Calu3 (cell line): ENCODE data around the gene VTCN1. TPM values are rescaled to one million over a fixed set of nuclear protein-coding genes. Genes with fewer than 3 reads are reported as not detected.
"Not testable (repeated sequence)": the region's sequence is repeated elsewhere in the genome, so short reads cannot be mapped to it uniquely, and the experiment has no call there.

Source experiments
- BruUV-seq: library from RNA; stranded (reverse); fragments of 400-500 nt; replicated peaks from 2 replicates; lab custom pipeline; 2021; lab: Mats Ljungman, UMichigan
- CTCF ChIA-PET: fragments of 300-600 bp; sonication (Branson Sonifier 250); formaldehyde crosslinking; loops from one replicate; lab custom pipeline; 2022; ENCODE audit warnings: antibody characterized with exemption; lab: Charles Lee
- DNase-seq: peaks from one replicate; pipeline ENCODE4 v3.0.0; 2022
- H3K27ac Mint-ChIP-seq: one replicate; pipeline ENCODE4 v1.8.0; 2022; ENCODE audit warnings: mixed read lengths; ENCODE audit not compliant: unreplicated experiment
- H3K27me3 Mint-ChIP-seq: one replicate; pipeline ENCODE4 v1.8.0; 2022; ENCODE audit warnings: mixed read lengths; ENCODE audit not compliant: unreplicated experiment
- H3K36me3 Mint-ChIP-seq: one replicate; pipeline ENCODE4 v1.8.0; 2022; ENCODE audit warnings: mild to moderate bottlenecking, moderate library complexity, mixed read lengths; ENCODE audit not compliant: insufficient read depth, unreplicated experiment
- H3K4me1 Mint-ChIP-seq: one replicate; pipeline ENCODE4 v1.8.0; 2022; ENCODE audit warnings: mild to moderate bottlenecking, low read depth, mixed read lengths; ENCODE audit not compliant: unreplicated experiment
- H3K4me3 Mint-ChIP-seq: one replicate; pipeline ENCODE4 v1.8.0; 2022; ENCODE audit warnings: mild to moderate bottlenecking, low read depth, moderate library complexity, mixed read lengths; ENCODE audit not compliant: unreplicated experiment
- H3K9me3 Mint-ChIP-seq: one replicate; pipeline ENCODE4 v1.8.0; 2022; ENCODE audit warnings: low read depth, mixed read lengths; ENCODE audit not compliant: unreplicated experiment
- intact Hi-C: fragments of 100-400 bp; cut with micrococcal nuclease; formaldehyde crosslinking; loops from one replicate; pipeline ENCODE4 v1.10.0; 2022; ENCODE audit not compliant: unreplicated experiment
- total RNA-seq: library from RNA; stranded (reverse); gene quantifications from 2 replicates; pipeline ENCODE4 v1.2.3, GENCODE V29; 2022
- TF ChIP-seq, protein P1 (sequence below): fragments of 200-600 bp; IDR thresholded peaks from one replicate; pipeline ENCODE4 v1.8.0; 2022; ENCODE audit warnings: antibody characterized with exemption; ENCODE audit not compliant: unreplicated experiment

VTCN1 gene
- total RNA-seq, 1 experiment from 2014 or later: 39.1 TPM

DNA sequence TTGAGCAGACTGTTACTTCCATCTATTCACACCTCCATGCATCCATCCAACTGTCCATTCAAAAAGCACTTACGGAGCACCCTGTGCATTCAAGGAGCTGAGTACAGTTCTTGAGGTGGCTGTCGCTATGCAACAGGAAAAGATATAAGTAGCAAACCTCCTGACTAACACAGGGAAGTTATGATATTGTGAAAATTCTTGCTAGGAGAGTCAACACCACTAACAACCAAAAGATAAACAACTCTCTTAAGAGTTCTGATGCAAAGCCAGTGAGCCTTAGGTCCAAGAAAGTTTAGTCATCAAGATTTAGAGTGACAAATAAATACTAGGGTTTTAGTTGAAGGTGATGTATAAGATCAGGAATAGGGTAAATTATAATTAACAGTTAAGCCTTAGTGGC, 44.7 kb downstream of the VTCN1 start:
- Mint-ChIP-seq H3K4me3 (no peak overlapping the region), H3K4me1 (peaks cover 31% of the 10 kb centered on the region), H3K27ac (no peak overlapping the region), H3K27me3 (no peaks in the 10 kb centered on the region), H3K36me3 (peaks cover 5% of the 10 kb centered on the region), H3K9me3 (peaks cover 2% of the 10 kb centered on the region)
- TF ChIP-seq, protein P1, sequence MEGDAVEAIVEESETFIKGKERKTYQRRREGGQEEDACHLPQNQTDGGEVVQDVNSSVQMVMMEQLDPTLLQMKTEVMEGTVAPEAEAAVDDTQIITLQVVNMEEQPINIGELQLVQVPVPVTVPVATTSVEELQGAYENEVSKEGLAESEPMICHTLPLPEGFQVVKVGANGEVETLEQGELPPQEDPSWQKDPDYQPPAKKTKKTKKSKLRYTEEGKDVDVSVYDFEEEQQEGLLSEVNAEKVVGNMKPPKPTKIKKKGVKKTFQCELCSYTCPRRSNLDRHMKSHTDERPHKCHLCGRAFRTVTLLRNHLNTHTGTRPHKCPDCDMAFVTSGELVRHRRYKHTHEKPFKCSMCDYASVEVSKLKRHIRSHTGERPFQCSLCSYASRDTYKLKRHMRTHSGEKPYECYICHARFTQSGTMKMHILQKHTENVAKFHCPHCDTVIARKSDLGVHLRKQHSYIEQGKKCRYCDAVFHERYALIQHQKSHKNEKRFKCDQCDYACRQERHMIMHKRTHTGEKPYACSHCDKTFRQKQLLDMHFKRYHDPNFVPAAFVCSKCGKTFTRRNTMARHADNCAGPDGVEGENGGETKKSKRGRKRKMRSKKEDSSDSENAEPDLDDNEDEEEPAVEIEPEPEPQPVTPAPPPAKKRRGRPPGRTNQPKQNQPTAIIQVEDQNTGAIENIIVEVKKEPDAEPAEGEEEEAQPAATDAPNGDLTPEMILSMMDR: no peak
- CTCF ChIA-PET: interaction anchor here (0.6 kb wide), 1 partner anchor 17 kb away, joined by 3 read pairs; no protein-coding TSS in a partner anchor
- no peak for DNase-seq
- BruUV-seq: no TSS peak
- intact Hi-C loops: no loop called here

DNA sequence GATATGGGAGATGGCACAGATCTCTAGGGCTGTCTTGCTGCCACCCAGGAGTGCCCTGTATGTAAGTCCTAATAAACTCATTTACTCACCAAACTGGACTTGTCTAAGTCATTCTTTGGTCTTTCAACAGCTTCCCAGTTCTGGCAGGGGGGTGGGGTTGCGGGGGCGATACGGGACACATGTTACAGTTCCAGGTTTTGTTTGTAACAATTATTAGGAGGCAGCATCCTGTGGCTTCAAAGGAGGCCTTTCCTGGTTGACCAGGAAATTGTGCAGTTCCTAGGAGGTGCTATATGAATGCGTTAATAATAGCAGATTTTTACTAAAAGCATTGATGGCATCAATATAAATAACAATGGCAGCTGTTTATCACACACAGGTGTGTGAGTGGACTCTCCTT, 46.5 kb downstream of the VTCN1 start:
- peaks cover 2% of the 10 kb centered on the region for H3K9me3 Mint-ChIP-seq
- BruUV-seq: no TSS peak
- H3K4me3 Mint-ChIP-seq: no peak overlapping the region
- peaks cover 39% of the 10 kb centered on the region for H3K4me1 Mint-ChIP-seq
- no peaks in the 10 kb centered on the region for H3K27me3 Mint-ChIP-seq
- CTCF ChIA-PET: no interaction called here
- no peak for DNase-seq
- H3K27ac Mint-ChIP-seq: no peak overlapping the region
- TF ChIP-seq, protein P1: no peak
- intact Hi-C loops: no loop called here
- H3K36me3 Mint-ChIP-seq: peaks cover 5% of the 10 kb centered on the region

DNA sequence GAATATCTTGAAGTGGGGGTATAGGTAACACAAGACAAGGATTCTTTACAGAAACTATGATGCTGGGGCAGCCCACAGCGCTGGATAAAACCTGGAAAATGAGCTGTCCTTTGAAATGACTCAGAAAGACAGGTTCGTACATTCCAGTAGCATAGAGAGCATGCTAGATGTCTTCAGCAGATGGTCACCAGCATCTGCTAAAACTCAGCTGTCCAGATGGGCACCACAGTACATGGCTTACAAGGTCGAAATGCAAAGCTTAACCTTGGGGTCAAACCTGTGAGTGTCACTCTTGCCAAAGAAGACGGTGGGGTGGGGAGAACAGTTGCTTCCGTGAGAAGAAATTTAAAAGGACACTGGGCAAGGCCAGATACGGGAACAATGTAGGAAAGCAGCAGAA, 47.9 kb downstream of the VTCN1 start:
- Mint-ChIP-seq H3K27me3 (no peaks in the 10 kb centered on the region), H3K27ac (no peak overlapping the region)
- DNase-seq: no peak

DNA sequence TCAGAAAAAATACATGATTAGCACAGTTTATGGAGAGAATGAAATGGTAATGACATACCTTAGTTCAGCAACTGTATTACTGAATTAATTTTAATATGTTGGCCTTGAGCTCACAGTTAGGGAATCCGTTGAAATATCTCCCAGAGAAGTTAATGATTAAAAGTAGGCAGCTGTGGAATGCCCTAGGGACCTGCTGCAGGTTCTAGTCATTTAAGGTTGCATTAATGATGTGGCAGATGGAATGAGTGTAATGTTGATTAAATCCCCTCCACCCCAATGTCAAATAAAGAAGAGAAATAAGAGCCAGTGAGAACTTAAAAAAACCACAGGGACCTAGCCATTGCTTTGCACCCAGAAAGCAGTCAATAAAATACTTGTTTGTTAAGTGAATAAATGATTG, 48.8 kb downstream of the VTCN1 start:
- TF ChIP-seq, protein P1: no peak
- intact Hi-C loops: no loop called here
- H3K27ac Mint-ChIP-seq: no peak overlapping the region
- CTCF ChIA-PET: no interaction called here
- H3K36me3 Mint-ChIP-seq: peaks cover 4% of the 10 kb centered on the region
- DNase-seq: peak; percentile 26
- peaks cover 30% of the 10 kb centered on the region for H3K4me1 Mint-ChIP-seq
- no TSS peak for BruUV-seq
- no peak overlapping the region for H3K4me3 Mint-ChIP-seq
- H3K9me3 Mint-ChIP-seq: peaks cover 2% of the 10 kb centered on the region
- H3K27me3 Mint-ChIP-seq: no peaks in the 10 kb centered on the region

More for the DNA sequence above, 47.9 kb downstream of the VTCN1 start:
- intact Hi-C loops: no loop called here
- CTCF ChIA-PET: no interaction called here
- H3K36me3 Mint-ChIP-seq: peaks cover 5% of the 10 kb centered on the region
- peaks cover 2% of the 10 kb centered on the region for H3K9me3 Mint-ChIP-seq
- no peak overlapping the region for H3K4me3 Mint-ChIP-seq
- peaks cover 38% of the 10 kb centered on the region for H3K4me1 Mint-ChIP-seq
- TF ChIP-seq, protein P1: no peak
- BruUV-seq: no TSS peak

DNA sequence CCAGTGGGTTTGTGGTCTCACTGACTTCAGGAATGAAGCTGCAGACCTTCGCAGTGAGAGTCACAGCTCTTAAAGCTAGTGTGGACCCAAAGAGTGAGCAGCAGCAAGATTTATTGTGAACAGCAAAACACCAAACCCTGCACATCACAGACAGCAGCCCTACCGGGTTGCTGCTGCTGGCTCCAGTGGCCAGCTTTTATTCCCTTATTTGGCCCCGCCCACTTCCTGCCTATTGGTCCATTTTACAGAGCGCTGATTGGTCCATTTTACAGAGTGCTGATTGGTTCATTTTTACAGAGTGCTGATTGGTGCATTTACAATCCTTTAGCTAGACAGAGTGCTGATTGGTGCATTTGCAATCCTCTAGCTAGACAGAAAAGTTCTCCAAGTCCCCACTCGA, 59.4 kb downstream of the VTCN1 start:
- peaks cover 48% of the 10 kb centered on the region for H3K4me1 Mint-ChIP-seq
- H3K36me3 Mint-ChIP-seq, H3K4me3 Mint-ChIP-seq, H3K27me3 Mint-ChIP-seq, BruUV-seq, CTCF ChIA-PET, intact Hi-C loops, DNase-seq, H3K9me3 Mint-ChIP-seq, H3K27ac Mint-ChIP-seq: not testable (repeated sequence)
